WERI-Rb-1 (cell line): ENCODE measurements around the gene CGRRF1.

Experiments
- DNase-seq: peaks from one replicate; pipeline ENCODE4 v3.0.0-alpha.2; 2020
- H3K27ac ChIP-seq: fragments of 250-450 bp; sonication (Bioruptor Pico); 2 replicates; pipeline ENCODE4 v1.5.1; 2020; ENCODE audit warnings: mild to moderate bottlenecking, moderate library complexity
- H3K27me3 ChIP-seq: fragments of 250-450 bp; sonication (Bioruptor Pico); 2 replicates; pipeline ENCODE4 v1.5.1; 2021; ENCODE audit warnings: mild to moderate bottlenecking, low read depth, moderate library complexity; ENCODE audit not compliant: insufficient read depth, severe bottlenecking
- H3K36me3 ChIP-seq: fragments of 250-450 bp; sonication (Bioruptor Pico); 2 replicates; pipeline ENCODE4 v1.5.1; 2020; ENCODE audit warnings: mild to moderate bottlenecking, moderate library complexity
- H3K4me3 ChIP-seq: 2 replicates; pipeline ENCODE4 v1.5.1; 2011; ENCODE audit warnings: low read depth, mild to moderate bottlenecking, control low read depth, low read length
- H3K9me3 ChIP-seq: fragments of 250-450 bp; sonication (Bioruptor Pico); 2 replicates; pipeline ENCODE4 v1.5.1; 2021; ENCODE audit warnings: mild to moderate bottlenecking, moderate library complexity; ENCODE audit not compliant: severe bottlenecking
- TF ChIP-seq, protein P1 (sequence below): IDR thresholded peaks from 2 replicates; pipeline ENCODE4 v1.5.1; 2011; ENCODE audit warnings: low read depth, mild to moderate bottlenecking, control low read depth, inconsistent platforms, low read length

Gene CGRRF1

DNA sequence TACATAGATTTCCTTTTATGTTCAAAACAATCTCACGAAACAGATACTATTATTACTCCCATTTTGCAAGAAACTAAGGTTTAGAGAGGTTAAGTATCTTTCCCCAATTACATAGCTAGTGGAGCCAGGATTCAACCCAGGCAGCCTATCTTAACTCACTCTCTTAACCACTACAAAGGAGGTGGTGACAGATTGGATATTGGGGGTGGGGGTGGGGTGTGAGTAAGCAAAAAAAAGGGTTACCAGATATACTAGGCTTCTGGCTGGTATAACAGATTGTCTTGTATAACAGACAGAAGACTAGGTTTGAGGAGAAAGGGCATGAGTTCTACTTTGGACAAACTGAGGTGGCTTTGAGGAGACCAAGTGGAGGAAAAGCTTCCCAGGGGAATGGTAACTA, 23.0 kb upstream of the CGRRF1 start:
- H3K9me3 ChIP-seq: no peaks in the 10 kb centered on the region
- TF ChIP-seq, protein P1, sequence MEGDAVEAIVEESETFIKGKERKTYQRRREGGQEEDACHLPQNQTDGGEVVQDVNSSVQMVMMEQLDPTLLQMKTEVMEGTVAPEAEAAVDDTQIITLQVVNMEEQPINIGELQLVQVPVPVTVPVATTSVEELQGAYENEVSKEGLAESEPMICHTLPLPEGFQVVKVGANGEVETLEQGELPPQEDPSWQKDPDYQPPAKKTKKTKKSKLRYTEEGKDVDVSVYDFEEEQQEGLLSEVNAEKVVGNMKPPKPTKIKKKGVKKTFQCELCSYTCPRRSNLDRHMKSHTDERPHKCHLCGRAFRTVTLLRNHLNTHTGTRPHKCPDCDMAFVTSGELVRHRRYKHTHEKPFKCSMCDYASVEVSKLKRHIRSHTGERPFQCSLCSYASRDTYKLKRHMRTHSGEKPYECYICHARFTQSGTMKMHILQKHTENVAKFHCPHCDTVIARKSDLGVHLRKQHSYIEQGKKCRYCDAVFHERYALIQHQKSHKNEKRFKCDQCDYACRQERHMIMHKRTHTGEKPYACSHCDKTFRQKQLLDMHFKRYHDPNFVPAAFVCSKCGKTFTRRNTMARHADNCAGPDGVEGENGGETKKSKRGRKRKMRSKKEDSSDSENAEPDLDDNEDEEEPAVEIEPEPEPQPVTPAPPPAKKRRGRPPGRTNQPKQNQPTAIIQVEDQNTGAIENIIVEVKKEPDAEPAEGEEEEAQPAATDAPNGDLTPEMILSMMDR: no peak
- no peak overlapping the region for H3K4me3 ChIP-seq
- H3K27me3 ChIP-seq: no peaks in the 10 kb centered on the region
- H3K36me3 ChIP-seq: peaks cover 20% of the 10 kb centered on the region
- H3K27ac ChIP-seq: no peak overlapping the region
- DNase-seq: no peak

DNA sequence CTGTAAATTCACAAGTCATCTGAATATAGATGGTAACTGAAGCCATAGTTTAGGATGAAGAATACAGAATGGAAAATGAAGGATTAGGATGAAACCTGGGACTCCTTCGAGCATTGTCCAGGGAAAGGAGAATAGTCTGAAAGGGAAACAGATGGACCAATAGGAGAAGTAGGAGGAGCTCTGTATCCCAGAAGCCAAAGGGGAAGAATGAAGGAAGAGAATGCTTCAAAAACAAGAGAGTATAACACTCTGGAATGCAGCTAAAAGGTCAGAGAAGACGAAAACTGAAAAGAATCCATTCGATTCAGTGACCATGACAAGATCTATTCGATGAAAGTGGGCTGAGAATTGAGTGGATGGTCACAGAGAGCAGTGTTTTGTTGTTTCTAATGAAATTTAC, 21.9 kb upstream of the CGRRF1 start:
- H3K4me3 ChIP-seq: peak overlapping the region; percentile 87
- H3K9me3 ChIP-seq: no peaks in the 10 kb centered on the region
- no peak for DNase-seq
- H3K36me3 ChIP-seq: peaks cover 12% of the 10 kb centered on the region
- peak overlapping the region; percentile 89 for H3K27ac ChIP-seq
- TF ChIP-seq, protein P1: no peak
- no peaks in the 10 kb centered on the region for H3K27me3 ChIP-seq

DNA sequence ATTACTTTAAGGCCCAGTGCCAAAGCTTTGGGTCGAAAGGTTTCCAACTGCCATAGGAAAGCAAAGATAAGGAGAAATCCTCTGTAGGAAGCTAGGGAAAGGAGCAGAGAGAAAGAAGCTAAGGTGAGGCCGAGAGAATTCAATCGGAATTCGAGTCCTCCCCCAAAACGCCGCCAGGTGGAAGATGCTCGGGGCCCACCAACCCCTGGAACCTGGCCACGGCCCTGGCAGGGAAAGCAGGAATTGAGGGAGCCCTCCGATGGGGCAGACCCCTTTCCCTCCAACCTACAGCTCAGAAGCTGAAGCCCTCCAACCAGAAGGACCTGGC, 21.4 kb upstream of the CGRRF1 start:
- H3K4me3 ChIP-seq: peak overlapping the region; percentile 87
- no peak for DNase-seq
- TF ChIP-seq, protein P1: peak; percentile 19; the same call in 1 of the 2 replicates

DNA sequence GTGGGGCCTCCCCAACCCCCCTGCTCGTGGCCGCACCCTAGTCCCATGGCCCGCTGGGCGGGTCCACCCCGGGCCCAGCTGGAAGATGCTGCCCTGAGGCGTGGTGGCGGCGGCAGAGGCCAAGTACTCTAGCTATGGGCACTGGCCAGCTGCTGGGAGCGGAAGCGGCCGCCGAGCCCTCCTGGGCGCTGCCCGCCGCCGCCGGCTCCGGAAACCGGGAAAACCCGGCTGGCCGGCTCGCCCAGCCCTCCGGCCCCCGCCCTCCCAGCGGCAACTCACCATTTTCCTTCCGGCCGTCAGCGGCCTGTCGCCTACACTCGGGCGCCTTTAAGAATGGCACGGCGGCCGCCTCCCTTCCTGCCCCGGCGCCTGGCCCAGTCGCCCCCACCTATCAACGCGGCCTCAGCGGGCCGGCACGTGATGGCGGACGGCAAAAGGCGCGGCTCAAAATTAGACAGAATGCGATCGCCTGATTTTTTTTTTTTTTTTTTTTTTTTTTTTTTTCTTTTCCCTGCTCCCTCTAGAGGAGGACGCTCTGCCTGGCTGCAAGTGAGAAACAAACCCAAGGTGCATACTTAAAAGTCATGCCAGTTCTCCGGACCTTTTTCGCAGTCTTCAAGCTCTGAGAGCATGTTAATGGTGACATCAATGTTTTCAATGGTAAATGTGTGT, 20.9 kb upstream of the CGRRF1 start, which contains the start of gene GMFB:
GMFB (minus strand) TSS at position 335 of the 672 bp plus-strand sequence; CDS start at position 282, 53 bp downstream.
- peaks cover 2% of the 10 kb centered on the region for H3K36me3 ChIP-seq
- peak within 1 kb of the TSS; percentile 87 for H3K4me3 ChIP-seq
- TF ChIP-seq, protein P1: 0 out of 2 replicates have a peak, but pooled peaks have one; percentile 21
- no peaks in the 10 kb centered on the region for H3K9me3 ChIP-seq
- DNase-seq: peak; percentile 91
- no peaks in the 10 kb centered on the region for H3K27me3 ChIP-seq
- H3K27ac ChIP-seq: peak within 1 kb of the TSS; percentile 89

More for the DNA sequence above, 21.4 kb upstream of the CGRRF1 start:
- Histone ChIP-seq H3K27me3 (no peaks in the 10 kb centered on the region), H3K9me3 (no peaks in the 10 kb centered on the region), H3K27ac (peak overlapping the region; percentile 89), H3K36me3 (peaks cover 6% of the 10 kb centered on the region)

DNA sequence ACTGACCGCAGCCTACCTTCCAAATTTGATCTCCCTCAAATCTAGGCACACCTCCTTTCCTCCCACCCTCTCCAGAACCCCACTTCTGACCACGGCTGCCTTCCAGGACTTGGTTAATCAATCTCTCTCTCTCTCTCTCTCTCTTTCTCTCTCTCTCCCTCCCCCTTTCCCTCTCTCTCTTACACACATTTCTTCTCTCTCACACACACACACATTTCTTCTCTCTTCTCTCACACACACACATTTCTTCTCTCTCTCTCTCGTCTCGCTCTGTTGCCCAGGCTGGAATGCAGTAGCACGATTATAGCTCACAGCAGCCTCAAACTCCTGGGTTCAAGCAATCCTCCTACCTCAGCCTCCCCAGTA, 20.4 kb upstream of the CGRRF1 start:
- peak overlapping the region; percentile 89 for H3K27ac ChIP-seq
- H3K27me3 ChIP-seq: no peaks in the 10 kb centered on the region
- H3K9me3 ChIP-seq: no peaks in the 10 kb centered on the region
- no peak for DNase-seq
- peak overlapping the region; percentile 87 for H3K4me3 ChIP-seq
- H3K36me3 ChIP-seq: peaks cover 2% of the 10 kb centered on the region
- TF ChIP-seq, protein P1: no peak
